HG02571 (cell line): Measurements from ENCODE around the gene GBX1.

Experiments used
- ATAC-seq: cut with Tn5 transposase; IDR thresholded peaks from one replicate; pipeline ENCODE4 v1.9.1; 2021; ENCODE audit warnings: mild to moderate bottlenecking, moderate library complexity; ENCODE audit not compliant: unreplicated experiment

Gene GBX1

DNA sequence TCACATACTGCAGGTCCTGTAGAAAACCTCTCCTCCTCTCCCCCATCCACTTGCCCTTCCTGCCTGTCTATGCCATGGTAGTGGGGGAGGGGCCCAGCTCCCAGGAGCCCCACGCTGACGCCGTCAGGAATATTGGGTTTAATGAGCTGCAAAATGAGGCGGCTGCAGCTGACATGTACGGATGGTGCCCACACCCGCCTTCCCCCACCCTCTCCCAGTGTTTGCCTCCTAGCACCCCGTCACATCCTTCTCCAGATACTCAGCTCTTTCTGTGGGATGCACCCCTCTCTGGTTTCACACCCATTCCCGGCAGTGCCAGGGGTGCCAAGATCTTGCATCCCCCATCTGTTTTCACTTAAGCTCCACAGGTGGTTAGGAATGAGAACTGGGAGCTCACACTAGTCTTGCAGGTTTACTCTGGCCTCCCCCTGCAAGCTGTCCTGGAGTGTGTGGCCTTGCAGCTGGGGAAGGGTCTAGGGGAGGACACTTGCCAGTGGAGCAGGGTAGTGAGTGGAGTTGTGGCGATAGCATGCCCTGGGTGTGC is 26.1 kb downstream of the GBX1 start:
- ATAC-seq: no peak

DNA sequence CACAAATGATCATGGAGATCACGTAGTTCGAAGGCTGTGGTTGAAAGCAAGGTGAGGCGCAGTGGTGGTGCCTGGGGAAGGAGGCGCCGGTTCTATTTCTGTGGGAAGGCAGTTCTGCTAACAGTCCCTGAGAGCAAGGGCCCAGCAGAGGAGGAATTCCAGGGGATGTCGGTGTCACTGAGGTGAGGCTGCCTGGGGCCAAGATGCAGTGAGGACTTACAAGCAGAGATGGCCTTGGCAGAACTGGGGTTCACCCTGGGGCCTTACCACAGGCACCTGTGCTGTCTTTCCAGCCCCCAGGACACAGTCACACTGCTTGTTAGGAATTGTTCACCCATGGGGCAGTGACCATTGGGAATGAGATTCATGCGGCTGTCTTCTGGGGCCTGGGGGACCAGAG is 26.7 kb downstream of the GBX1 start:
- no peak for ATAC-seq

DNA sequence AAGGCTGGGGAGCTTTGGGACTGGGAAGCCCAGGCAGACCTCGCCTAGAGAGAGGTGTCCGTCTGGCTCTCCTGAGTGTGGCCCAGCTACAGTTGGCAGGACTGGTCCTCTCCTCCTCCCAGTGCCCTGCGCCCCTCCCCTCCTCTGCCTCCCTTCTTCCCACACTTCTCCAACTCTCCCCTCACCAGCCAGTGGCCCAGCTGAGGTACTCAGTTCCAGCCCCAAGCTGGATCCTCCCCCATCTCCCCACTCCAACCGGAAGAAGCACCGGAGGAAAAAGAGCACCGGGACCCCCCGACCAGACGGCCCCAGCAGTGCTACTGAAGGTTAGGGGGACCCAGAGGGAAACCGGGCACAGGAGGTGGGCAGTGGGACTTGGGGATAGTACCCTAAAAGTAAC is 27.7 kb downstream of the GBX1 start:
- no peak for ATAC-seq

DNA sequence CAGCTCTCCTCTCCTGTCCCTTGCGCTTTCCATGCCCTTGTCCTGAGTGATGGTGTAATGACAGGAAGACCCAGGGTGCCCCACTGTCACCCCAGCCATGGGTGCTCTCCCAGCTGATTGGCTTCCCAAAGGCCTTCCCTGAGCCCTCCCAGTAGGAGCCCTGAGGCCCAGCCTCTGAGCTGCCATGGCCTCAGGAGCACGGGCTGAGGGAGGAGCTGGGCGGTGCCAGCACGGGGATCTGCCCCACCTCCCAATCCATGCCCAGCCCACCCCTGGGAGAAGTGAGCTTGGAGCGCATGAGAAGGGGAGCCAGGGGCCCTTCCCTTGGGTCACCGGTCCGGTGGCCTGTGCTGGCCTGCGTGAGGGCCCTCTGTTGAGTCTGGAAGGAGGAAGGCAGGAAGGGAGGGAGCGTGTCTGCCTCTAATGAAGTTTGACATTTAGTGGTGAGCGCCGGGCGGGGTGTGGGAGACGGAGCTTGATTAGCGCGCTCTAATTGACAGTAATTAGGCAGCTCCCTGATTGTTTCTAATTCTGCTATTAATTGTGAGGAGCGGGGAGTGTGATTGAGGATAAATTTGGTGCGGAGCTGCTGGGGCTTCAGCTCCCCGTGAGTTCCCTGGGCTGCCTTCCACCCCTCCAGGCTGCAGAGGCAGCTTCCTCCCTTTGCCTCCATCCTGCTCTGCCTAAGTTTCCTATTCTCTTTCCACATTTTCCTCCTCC is 28.3 kb downstream of the GBX1 start:
- no peak for ATAC-seq

DNA sequence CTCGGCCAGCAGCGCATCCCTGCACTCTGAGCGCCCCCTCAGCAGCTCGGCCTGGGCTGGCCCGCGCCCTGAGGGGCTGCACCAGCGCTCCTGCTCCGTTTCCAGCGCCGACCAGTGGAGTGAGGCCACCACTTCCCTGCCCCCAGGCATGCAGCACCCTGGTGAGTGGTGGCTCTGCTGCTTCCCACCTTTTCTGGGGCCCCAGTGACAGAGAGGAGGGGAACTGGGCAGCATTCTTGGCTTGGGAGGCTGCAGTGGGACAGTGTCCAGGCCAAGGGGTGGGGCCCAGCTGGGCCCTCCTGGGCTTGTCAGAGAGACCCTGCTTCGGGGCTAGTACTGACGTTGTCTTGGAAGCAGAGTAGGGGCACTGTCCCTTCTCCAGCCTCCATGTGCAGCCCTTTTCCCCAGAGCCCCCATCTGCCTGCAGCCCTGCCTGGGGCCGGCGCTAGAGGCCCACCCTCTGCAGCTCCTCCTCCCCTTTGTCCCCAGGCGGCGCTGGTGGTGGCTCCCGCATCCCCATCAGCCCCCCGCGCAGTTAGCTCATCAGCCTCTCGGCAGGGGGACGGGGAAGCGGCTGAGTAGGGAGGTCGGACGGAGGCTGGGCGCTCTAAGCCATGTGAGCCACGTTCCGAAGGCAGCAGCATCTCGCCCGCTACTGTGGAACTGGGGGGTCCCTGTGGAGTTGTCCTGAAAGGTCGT is 29.2 kb downstream of the GBX1 start:
- no peak for ATAC-seq

DNA sequence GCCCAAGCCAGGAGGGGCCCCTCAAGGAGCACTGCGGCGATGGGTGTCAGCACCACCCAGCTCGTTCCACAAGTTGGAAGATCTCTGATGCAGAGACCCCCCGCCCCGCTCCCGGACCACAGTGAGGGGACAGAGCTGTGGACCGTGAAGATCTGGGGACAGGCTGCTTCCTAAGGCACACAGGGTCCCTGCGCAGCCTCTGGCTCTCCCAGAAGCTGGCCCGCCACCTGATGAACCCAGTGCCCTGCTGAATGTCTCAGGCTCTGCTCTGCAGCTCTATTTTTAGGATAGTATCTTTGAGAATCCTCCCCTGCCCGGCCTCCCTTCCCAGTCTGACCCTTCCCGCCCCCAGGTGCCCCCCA is 29.7 kb downstream of the GBX1 start:
- no peak for ATAC-seq

DNA sequence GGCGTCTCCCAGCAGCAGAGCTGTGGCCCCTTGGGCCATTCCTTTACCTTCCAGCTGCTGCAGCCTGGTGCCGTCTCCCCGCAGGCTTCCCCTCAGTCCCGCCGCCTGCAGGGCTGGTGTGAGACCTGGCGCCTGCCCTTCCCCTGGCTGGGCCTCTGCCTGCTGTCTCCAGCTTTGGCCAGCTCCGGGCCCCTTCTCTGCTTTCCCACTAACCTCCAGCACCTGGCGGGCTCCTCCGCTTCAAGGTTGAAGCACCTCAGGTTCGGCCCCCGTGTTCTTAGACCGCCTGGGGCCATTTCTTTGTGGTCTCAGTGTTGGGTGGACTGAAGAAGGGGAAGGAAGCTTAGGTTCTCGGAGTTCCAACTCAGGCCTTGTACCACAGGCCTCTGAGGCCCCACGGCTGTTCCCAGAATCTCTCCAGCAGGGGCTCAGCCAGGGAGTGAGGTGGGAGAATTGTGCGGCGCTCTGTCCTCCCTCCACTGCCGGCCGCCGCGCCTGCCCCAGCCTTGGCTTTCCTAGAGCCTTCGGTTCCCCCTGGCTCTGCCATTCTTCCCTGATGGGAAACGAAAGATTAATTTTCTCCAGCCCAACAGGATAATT is 30.3 kb downstream of the GBX1 start:
- ATAC-seq: no peak

DNA sequence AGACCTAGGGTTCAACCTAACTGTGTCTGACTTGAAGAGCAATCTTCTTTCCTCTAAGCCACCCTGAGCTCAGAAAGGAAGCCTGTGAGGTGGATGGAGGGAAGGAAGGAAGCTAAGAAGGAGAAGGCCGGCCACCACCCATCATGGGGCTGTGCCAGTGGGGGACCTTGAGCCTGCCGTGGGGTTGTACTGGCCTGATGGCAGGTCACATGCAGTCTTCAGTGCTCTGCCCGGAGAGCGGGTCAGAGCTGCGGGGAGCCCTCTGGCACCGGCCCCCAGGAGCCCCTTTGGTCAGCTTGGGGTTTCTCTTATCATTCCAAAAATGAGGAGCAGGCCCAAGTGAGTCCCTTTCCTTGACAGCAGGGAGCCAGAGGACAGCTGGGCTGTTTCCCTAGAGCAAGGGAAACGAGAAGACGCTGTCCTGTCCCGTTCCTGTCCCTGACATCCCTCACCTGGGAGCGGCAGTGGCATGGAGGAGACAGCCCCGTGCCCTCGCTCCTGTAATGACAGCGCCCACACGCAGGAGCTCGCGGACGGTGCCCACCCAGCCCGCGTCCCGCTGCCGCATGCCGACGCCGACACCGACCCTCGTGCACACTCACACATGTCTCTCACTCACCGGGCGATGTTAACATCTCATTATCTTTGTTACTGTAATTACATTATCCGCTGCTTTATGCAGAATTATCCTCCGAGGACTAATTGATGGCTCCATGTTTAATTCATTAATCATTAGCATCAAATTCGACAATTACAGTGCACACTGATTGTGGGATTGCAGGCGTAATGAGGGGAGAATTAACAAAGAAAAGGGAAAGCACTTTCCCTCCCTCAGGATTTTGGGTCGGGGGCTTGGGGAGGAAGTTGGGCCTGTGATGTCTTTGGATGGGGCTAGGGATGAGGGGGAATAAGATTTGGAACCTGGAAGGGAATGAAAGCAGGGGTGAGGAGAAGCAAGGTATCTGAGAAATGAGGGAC is 31.3 kb downstream of the GBX1 start:
- ATAC-seq: no peak

DNA sequence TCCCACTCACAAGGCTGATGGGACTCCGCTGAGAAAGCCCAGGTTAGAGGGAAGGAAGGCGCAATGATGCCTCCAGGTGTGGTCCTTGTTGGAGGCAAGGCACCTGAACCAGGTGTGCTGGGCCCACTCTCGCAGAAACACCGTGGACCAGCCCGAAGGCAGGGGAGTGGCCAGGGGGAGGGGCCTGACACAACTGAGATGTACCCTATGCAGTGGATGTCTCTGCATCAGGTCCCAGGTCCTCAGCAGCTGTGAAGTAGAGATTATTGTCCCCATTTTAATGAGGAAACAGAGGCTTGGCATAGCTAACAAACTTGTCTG is 32.0 kb downstream of the GBX1 start:
- ATAC-seq: no peak

DNA sequence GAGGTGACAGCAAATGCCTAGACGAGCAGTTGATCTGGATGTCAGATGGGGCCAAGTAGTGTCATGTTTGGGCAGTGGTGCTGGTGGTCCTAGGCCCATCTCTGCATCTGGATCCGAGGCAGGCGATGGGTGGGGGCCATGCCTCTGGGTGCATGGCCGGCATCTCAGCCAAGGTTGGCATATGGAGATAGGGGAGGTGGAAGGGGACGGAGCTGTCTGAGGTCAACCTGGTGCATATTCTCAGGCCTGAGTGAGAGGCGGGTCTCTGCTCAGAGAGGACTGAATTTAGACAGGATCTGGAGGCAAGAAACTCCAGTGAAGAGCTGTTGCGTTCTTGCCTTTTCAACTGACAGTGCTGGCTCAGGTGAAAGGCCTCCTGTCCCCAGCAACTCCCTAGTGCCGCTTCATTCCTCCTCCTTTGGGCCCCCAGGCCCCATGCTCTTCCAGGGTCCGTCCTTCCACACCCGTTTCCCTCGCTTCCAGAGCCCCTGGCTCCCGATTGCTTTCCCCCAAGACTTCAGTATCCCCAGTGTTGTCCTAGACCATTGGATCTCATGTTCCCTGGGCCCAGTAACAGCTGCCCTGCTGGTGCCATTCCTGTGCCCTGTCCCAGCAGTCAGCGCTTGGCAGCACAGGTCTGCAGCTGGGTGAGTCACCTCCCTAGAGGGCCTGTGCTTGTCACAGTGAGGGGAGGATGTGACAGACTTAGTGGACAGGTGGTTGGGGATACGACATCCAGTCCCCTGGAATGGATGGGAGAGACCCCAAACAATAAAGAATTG is 32.6 kb downstream of the GBX1 start:
- ATAC-seq: no peak

DNA sequence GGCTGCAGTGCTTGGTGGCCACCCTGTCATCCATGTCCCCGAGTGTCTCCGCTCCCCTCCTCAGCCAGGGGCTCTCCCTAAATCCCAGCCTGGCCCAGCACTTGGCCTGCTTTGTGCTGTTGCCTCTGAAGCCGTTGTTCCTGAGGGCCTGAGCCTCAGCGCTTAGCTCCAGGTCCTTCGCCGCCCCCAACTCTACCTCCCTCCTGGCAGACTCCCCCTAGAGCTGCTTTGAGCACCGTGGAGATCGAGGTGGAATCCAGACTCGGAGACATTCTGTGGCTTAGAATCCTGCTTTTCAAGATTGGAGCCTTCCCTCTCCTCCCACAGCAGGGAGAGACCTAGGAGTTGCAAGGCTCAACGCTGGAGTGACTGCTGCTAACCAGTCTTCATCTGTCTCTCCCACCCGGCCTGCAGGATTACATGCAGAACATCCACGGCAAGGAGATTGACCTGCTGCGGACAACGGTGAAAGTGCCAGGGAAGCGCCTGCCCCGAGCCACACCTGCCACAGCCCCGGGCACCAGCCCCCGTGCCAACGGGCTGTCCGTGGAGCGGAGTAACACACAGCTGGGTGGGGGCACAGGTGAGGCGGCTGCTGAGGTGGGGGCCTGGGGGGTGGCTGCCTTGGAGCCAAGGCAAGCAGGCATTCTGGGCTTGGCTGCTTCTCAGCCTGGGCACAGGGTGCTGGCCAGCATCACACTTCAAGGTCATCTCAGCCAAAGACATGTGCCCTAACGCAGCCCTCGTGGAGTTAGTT is 33.3 kb downstream of the GBX1 start:
- no peak for ATAC-seq

DNA sequence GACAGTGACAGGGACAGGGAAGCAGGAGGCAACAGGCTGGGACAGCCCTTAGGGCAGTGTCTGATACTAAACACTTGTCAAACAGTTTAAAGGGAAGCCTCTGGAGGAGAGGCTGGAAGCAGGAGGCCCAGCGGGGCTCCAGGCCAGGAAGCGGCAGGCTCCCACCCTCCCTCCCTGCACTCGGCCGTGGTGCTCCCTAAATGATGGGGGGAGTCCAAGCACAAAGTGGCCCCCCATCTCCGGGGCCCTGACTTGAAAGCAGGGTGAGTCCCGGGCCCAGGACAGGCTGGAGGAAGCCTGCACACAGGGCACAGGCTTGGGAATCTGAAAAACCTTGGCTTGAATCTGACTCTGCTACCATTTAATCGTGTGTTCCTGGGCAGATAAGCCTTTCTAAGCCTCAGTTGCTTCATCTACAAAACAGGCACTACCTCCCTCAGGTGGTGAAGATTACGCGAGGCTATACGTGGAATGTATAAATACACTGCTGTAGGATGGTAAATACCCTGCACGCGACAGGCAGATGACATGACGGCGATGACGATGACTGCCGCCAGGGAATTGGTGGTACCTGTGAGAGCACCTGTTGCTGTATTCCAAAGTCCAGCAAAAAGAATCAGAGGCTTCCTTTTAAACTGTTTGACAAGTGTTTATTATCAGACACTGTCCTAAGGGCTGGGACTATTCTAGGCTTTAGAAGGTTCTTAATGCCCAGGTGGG is 34.1 kb downstream of the GBX1 start:
- no peak for ATAC-seq

DNA sequence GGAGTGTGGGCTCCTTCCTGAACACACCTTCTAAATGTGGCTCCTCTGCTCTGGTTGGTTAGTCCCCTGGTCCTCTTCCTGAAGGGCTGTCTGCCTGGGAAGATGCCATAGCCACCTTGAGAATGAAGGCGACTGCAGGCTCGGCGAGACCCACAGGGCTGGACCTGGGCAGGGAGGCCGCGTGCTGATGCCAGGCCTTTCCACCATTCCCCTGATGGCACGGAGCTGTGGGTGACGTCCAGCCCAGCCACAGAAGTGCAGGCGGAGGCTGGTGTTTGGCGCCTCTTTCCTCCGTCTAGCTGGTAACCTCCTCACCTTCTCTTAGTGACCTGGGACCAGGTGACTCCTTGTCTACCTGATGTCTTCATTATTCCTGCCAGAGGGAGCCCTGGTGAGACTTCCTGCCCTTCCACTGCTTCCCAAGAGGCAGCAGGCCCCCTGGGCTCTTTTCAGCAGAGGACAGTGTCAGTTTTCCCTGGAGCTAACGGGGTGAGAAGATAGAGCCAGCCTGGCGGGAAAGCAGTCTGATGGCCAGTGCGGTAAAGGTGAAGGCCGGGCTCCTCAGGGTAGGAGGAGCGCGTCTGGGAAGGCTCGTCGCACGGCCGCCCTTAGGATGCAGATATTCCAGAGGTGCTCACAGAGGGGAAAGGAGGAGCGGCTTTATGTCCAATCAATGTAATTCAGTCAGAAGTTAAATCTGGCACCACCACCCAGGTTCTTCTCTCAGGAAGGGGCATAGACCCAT is 34.9 kb downstream of the GBX1 start:
- ATAC-seq: no peak

DNA sequence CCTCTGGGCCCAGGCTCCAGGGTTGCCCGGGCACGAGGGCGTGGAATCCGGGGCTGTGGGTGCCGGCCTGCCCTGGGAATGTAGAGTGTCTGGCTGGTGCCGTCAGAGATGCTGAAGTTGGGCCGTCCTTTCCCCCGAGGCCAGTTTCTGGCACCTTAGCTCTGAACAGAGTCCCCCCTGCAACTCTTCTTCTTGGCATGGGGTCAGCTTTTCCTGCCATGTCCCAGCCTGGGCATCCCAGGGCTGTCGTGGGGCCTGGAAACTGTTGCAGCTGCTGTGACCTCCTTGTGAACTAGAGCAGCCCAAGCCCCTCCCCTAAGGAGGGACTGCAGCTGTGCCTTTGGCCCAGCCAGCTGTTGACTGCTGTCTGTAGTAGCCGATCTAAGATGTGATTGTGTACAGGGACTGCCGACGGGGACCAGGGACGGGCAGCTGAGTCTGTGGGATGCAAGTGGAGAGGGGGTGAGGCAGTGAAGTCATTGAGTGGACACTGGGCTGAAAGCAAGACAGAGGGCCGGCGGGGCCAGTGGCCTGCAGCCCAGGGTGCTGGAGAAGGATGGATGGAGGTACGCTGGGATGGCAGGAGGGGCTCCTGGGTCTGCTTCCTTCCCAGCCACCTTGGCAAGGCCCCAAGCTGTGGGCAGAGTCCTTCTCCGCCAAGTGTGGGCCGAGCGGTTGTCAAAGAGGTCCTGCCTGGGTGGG is 35.8 kb downstream of the GBX1 start:
- ATAC-seq: no peak

DNA sequence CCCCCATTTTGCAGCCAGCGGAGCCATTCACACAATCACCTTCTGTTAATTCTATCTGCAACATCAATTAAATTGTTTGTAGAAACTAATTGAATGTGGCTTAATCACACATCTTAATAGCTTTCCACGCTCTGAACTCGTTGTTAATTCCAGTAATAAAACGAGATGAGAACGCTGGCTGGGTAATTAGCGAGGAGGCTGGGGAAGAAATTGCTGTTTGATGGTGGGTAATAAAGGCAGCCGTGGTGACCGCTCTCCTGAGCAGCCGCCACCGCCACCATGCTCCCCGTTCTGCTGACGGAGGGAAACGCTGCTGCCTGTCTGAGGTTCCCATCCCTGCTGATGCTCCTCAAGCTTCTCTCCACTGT is 36.3 kb downstream of the GBX1 start:
- no peak for ATAC-seq

DNA sequence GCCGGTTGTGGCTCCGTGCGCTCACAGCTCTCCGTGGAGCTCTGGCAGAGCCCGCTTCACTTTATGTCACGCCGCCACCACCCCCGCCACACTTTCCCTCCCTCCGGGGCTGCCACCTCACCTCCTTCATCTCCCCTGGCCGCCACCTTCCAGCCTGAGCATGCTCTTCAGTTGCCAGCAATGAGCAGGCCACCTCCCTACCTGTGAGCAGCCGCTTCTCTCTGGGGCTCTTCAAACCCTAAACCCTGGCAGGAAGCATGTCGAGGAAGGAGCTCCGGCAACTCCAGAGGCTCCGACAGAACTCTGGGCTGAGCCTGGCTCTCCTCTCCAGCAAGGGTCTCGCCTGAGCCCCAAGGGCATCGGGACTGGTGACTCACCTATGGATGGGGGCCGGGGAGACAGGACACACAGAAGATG is 36.7 kb downstream of the GBX1 start:
- ATAC-seq: no peak

DNA sequence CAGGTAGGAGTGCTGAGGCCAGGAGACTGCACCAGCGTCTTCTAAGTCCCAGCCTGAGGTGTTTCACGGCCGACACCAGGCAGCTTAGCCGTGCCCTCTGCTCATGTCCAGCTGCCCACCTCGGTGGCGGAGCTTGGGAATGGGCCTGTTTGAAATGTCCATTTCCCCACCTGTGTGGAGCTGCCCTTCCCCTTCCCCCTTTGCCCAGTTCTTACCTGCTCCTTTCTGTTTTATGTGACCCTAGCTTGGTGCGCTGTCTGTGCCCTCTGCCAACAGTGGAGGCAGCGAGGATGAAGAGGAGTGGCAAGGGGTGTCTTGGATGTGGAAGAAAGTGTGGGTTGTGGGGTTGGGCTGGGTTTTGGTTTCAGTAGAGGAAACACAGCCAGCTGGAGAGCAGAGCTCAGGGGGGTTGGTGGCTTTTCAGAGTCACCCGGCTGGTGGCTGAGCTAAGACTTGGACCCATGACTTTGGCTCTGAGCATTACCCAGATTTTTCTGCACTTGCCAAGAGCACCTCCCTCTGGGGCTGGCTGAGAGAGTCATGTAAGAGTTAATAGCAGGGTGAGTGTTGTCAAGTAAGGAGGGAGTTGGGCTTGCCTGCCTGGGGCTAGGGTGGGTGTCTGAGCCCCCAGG is 37.4 kb downstream of the GBX1 start:
- ATAC-seq: no peak
